GM08714 (cell line): ENCODE data around the gene FAM107B.
A peak's percentile ranks its signal among the peaks of the same experiment; 100 is the strongest.
"Not testable (repeated sequence)": the region's sequence is repeated elsewhere in the genome, so short reads cannot be mapped to it uniquely, and the experiment has no call there.

Source experiments
- H3K4me3 ChIP-seq: fragments of 200-500 bp; sonication (Bioruptor generic); 2 replicates; pipeline ENCODE4 v1.5.1; 2014; ENCODE audit warnings: mild to moderate bottlenecking, low read length, inconsistent platforms
- ZNF274 ChIP-seq: IDR thresholded peaks from 2 replicates; pipeline ENCODE4 v1.6.1; 2012; ENCODE audit warnings: mild to moderate bottlenecking, low read depth, low read length

FAM107B gene

DNA sequence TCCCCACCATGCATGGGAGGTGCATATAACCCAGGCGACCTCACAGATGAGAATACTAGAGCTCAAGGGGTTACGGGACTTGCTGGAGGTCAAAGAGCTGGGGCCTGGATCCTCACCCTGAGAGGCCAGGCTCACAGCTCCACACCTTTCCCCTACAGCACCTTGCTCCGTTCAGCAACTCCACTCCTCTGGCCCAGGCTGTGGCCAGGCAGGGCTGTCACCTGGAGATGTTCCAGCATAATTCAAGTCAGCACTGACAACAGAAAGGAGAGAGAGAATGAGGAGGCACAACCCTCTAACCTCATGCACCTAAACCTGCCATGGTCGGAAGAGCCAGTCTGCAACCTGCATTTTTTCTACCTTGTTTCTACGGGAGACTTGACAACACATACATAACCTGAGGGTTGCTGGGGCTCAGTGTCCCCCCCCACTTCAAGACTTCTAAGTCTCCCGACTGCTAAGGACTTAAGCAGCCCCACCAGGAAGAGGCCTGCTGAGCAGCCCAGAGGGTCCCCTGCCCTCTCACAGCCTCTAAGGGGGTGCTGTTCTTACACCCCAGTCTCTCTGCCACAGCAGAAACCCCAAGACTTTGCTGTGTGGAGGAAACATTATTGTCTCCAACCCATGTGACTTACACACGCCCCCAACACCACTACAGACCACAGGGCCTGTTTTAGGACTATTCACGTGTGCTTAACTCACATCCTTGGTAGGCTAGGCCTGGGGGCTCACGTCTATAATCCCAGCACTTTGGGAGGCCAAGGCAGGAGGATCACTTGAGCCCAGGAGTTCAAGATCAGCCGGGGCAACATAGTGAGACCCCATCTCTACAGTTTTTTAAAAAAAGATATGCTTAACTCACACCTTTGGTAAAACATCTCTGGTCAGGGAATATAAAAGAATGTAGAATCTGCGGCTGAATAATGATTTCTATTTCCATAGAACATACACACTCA is 175.6 kb downstream of the FAM107B start:
- no peak for TF ChIP-seq ZNF274

DNA sequence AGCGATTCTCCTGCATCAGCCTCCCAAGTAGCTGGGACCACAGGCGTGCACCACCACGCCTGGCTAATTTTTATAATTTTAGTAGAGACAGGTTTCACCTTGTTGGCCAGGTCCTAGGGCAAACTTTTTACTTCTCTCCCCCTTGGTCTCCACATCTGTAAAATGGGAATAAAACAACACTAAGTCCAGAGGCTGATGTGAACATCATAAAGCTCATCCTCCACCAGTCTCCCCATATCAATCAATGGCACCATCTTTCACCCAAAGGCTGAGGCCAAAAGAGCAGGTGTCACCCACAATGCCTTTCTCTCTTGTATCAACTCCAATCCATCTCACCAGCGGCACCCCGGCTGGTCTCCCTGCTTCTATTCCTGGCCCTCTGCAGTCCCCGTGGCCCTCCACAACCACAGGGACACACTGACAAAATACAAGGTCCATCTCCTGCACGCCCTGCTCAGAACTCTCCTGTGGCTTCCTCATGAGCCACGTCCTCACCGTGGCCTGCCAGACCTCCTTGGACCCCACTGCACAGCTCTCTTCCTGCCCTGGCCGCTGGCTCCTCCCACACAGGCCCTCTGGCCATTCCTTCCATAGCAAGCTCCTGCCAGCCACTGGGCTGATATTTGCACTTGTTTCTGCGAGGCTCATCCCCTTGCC is 179.0 kb downstream of the FAM107B start:
- TF ChIP-seq ZNF274, result no peak
- no peak overlapping the region for H3K4me3 ChIP-seq

More for the DNA sequence above, 175.6 kb downstream of the FAM107B start:
- no peak overlapping the region for H3K4me3 ChIP-seq

DNA sequence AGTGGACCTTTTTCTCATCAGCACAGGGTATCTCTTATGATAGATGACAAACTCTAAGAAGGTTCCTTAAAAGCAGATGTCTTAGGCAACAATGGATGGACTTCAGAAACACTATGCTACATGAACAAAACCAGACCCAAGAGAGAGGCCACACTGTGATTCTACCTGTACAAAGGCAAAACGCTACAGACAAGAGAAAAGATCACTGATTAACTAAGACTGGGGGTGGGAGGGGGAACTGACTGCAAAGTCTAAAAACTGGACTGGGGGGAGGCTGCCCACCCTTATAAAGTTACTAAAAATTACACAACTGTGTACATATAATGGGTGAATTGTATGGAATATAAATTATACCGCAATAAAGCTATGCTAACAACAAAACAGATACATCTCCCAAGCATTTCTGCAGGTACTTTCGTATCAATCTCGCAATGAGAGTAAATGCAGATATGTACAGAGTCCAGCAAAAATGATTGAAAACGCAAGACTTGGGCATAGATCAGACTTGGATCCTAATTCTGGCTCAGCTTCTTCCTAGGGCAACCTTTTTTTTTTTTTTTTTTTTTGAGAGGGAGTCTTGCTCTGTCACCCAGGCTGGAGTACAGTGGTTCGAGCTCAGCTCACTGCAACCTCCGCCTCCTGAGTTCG is 179.7 kb downstream of the FAM107B start:
- no peak overlapping the region for H3K4me3 ChIP-seq
- no peak for TF ChIP-seq ZNF274

DNA sequence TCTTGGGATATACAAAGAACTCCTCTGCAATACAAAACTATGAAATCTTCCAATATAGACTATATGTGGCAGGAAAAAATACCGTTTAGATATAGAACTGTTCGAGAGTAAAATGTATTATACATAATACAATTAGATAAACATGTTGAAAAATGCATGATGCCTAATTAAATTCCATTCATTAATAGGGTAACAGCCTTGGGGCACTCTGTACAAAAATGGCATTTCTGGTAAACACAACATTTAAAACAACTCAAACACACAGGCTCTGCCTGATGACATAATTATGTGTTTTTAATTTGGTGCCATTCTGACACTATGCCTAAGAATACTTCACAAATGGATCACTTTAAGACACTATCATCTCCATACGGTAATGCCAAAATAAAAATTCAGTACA is 180.9 kb downstream of the FAM107B start:
- TF ChIP-seq ZNF274, result no peak
- no peak overlapping the region for H3K4me3 ChIP-seq

DNA sequence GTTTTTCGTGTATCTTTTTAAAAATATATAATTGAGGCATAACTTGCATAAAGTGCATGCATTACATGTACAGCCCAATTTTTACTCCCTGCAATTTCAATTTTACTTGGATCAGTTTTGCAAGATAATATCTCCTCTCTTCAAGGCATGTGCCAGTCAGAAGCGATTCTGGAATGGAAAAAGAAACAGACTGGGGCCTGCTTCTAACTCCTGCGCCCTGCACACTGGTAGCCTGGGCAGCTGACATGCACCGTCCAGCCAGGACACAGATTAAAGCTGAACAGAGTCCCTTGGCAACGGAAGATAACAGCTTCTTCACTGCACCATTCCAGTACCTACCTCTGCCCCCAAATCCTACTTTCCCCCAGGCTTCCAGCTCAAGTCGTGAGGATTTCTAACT is 182.1 kb downstream of the FAM107B start:
- TF ChIP-seq ZNF274, result no peak
- no peak overlapping the region for H3K4me3 ChIP-seq

DNA sequence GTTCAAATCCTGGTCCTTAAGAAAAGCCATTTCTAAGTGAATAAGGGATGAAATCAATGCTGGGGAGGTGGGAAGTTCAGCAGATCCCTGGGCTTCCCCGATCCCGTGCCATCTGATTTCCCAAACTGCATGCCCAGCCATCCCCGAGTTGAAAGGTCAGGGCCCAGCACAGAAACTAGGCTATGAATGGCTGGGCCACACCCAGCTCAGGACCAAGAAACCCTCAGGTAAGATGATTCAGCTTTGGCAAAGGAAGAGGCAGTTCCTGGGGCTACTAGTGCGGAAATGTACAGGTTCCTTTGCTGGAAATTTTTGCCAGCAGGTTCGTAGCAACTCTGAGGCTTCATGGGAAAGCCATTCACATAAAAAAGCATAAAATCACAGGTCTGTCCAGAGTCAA is 182.7 kb downstream of the FAM107B start:
- TF ChIP-seq ZNF274, result no peak
- no peak overlapping the region for H3K4me3 ChIP-seq

DNA sequence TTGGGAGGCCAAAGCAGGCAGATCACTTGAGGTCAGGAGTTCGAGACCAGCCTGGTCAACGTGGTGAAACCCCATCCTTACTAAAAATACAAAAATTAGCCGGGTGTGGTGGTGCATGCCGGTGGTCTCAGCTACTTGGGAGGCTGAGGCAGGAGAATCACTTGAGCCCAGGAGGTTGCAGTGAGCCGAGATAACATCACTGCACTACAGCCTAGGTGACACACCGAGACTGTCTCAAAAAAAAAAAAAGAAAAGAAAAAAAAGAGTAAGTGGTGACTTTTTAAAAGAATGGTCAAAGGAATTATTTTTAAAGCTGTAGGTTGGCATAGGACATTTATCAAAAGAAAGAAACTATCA is 185.8 kb downstream of the FAM107B start:
- H3K4me3 ChIP-seq, result not testable (repeated sequence)

DNA sequence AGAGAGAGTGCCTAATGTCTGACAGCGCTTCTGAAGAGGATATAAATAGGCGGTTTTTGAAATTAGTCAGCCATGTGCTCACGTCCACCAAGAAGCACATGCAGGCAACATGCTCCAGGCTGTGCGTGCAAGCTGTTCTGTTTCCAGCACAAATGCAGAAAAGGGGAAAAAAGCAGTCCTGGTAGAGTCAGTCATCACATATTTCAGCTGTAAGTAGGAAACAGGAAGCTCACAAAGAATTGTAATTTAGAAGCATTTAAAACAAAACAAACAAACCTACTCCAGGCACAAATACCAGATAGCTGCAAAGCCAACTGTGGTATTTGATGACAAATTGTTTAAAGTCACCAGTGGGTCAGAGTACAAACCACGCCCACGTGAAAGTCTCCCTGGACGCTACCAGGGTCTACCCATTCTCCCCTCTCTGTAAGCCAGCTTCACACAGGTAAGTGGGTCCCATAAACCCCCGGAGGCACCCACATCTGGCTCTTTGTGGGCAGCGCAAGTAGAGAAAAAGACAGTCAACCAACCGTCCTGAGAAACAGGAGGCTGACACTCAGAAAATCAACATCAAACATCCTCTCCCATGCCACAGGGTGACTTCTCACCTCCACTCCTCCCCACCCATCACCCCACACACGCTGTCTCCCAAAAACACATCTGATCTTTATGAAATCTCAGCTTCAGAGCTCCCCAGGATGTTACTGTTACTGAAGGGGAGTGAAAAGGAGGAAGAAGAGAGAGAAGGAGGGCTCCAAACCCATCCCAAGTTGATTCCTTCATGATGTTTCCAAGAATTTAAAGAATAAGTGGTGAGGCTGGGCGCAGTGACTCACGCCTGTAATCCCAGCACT is 186.4 kb downstream of the FAM107B start:
- no peak for TF ChIP-seq ZNF274
- peak overlapping the region; percentile 2; the same call in 1 of the 2 replicates for H3K4me3 ChIP-seq

DNA sequence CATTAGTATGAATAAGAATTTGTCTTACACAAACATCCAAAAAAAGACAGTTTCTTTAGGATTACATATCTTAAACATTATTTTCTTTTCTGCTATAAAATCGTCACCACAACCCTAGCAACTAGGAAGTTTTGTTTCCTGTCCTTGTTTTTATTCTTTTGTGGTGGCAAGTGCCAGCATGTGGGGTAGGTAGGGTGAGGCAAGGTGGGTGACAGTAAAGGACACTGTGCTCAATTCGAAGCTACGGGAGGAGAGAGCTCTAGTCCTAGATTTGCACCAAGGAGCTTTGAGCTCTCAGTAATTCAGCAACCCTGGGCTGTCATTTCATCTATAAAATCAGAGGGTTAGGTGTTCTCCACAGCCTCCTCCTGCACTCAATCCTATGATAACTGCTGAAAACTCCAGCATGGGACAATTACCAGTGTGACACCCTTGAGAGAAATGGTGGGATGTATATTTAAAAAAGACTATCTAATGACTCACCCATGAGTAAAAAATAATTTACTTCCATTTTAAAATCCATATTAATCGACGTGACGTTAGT is 187.1 kb downstream of the FAM107B start:
- no peak overlapping the region; the same call in 1 of the 2 replicates for H3K4me3 ChIP-seq
- TF ChIP-seq ZNF274, result no peak

DNA sequence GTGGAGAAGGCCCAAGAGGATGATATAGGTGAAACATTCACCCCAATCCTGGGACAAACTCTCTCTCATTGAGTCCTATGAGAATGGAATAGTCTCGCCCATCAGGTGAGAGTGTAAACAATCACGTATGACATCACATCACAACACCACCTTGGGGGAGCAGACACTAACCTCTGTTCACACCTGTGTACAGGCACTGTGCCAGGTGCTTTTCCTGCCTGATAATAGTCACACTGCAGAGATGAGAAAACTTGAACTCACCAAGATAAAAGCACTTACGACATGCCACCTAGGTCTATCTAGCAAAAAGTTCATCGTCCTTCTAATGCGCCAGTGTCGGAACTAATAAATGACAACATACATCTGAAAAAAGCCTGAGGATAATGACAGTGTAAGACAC is 187.8 kb downstream of the FAM107B start:
- no peak for TF ChIP-seq ZNF274
- H3K4me3 ChIP-seq, result no peak overlapping the region

DNA sequence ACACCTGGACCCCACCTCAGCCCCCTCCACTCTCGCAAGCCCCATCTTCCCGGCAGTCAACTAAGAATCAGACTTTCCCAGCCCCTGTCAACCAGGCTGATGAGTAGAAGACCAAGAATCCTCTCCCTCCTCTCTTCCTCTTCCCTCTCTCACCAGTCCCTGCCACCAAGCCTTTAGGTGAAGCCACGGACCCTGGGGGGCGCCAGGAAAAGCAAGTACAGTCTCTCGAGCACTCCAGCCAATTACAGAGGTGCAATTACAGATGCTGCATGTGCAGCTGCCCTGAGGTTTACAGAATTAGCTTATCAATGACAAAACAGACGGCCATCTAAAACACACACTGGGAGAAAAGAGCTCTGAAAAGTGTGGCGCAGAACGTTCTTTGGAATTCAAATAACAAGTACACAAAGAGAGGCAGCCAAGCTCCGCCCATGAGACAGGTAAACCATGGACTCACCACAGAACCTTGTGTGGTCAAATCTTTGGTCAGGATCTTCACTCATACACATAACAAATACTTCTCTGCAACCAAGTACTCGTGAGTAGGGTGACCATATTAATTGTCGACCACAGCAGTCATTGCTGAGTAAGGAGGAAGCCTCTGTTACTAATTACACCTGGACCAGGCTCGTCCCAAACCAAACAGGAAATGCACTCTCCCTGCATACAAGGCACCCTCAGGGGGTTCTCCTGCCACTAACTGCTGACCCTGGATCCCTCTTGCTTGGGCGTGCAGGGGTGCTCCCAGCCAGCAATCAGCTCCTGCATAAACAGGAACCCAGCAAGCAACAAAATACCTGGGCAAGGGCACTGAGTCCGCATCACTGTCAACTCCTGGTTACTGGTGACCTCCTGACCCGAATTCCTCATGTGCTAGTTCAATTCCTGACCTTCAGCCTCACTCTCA is 189.2 kb downstream of the FAM107B start:
- TF ChIP-seq ZNF274, result no peak
- H3K4me3 ChIP-seq, result no peak overlapping the region

DNA sequence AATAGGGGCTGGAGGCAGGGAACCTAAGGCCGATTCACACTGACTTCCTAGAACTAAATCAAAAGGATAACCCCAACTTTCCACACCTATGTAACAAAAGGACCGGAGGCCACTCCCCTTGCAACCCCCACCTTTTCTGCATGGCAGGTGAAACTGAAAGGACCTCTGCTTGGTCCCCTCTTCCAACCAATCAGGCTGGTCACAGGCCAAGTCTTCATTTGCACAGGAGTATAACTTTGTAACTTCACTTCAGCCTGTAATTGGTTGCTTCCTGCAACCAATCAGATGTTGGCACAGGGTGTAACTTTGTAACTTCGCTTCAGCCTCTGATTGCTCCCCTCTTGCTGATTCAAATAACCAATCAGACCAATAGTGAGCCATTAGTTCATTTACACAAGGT is 190.0 kb downstream of the FAM107B start:
- H3K4me3 ChIP-seq, result no peak overlapping the region

DNA sequence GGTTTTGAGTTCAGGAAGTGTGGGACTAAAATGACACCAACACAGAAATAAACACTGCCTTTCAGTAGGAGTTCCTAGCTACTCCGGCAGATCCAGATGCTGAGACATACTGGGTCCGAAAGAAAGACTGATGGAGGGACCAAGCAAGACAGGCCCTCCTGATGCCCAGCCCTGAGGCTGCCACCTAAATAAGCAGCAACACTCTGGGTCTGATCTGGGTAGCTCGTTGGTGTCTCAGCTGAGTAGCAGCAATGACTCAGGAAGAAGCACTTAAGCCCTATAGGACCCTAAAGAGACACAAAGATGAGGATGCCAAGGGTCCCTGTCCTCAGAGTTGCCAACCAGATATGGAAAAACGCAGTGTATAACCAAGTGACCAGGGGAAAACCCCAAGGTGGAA is 190.7 kb downstream of the FAM107B start:
- no peak for TF ChIP-seq ZNF274

More for the DNA sequence above, 190.0 kb downstream of the FAM107B start:
- no peak for TF ChIP-seq ZNF274

More for the DNA sequence above, 190.7 kb downstream of the FAM107B start:
- H3K4me3 ChIP-seq, result no peak overlapping the region
